K562 (cell line): ENCODE results near the gene TWSG1. TPM values are rescaled to one million over a fixed set of nuclear protein-coding genes. Genes with fewer than 3 reads are reported as not detected.

Source experiments
- ETV1 ChIP-seq: fragments of 450-650 bp; conservative IDR thresholded peaks from 2 replicates; pipeline ENCODE4 v1.6.1; 2016; ENCODE audit warnings: missing genetic modification characterization, control low read depth, low read depth, missing compliant biosample characterization
- FOSL1 ChIP-seq: fragments of 200-800 bp; sonication (Bioruptor generic); conservative IDR thresholded peaks from 2 replicates; pipeline ENCODE4 v1.6.1; 2016; ENCODE audit warnings: missing genetic modification characterization, missing compliant biosample characterization
- HDAC1 ChIP-seq, 2 experiments: fragments of 450-650 bp; IDR thresholded peaks; 2 replicates each; pipeline ENCODE4 v1.6.1; 2016 to 2017; ENCODE audit warnings: inconsistent platforms in 1 of 2, mild to moderate bottlenecking in 1 of 2, moderate library complexity in 1 of 2
- HDAC3 ChIP-seq: fragments of 450-650 bp; IDR thresholded peaks from 2 replicates; pipeline ENCODE4 v1.6.1; 2018; ENCODE audit warnings: borderline replicate concordance, mild to moderate bottlenecking, moderate library complexity; ENCODE audit not compliant: partially characterized antibody
- MAFG ChIP-seq: fragments of 450-650 bp; conservative IDR thresholded peaks from 2 replicates; pipeline ENCODE4 v1.6.1; 2016; ENCODE audit warnings: missing genetic modification characterization, missing compliant biosample characterization
- NR3C1 ChIP-seq: sonication (generic); formaldehyde crosslinking; IDR thresholded peaks from 2 replicates; pipeline ENCODE4 v1.8.1; 2022; ENCODE audit warnings: missing genetic modification reagents
- NRF1 ChIP-seq, 2 experiments: fragments of 450-650 bp; IDR thresholded peaks in 1 of 2; conservative IDR thresholded peaks in 1 of 2; 2 replicates each; pipeline ENCODE4 v1.6.1; 2014; ENCODE audit warnings: mild to moderate bottlenecking in 2 of 2
- NUFIP1 ChIP-seq: fragments of 450-650 bp; IDR thresholded peaks from 2 replicates; pipeline ENCODE4 v1.6.1; 2018; ENCODE audit not compliant: partially characterized antibody
- PHB2 ChIP-seq: fragments of 450-650 bp; IDR thresholded peaks from 2 replicates; pipeline ENCODE4 v1.6.1; 2017; ENCODE audit warnings: low read depth
- SMARCA4 ChIP-seq: fragments of 450-650 bp; IDR thresholded peaks from 2 replicates; pipeline ENCODE4 v1.6.1; 2016
- SRSF1 ChIP-seq: fragments of 200-400 bp; formaldehyde crosslinking; IDR thresholded peaks from 2 replicates; pipeline ENCODE4 v1.6.1; 2017; ENCODE audit warnings: mild to moderate bottlenecking, low read depth, low read length, moderate library complexity
- TFAM ChIP-seq: fragments of 250-450 bp; sonication (Bioruptor Pico); conservative IDR thresholded peaks from 2 replicates; pipeline ENCODE4 v1.5.0; 2021; ENCODE audit warnings: mild to moderate bottlenecking, moderate library complexity
- ZC3H8 ChIP-seq: fragments of 450-650 bp; IDR thresholded peaks from 2 replicates; pipeline ENCODE4 v1.6.1; 2017
- ZNF282 ChIP-seq: sonication (generic); formaldehyde crosslinking; IDR thresholded peaks from 2 replicates; pipeline ENCODE4 v1.8.1; 2023; ENCODE audit warnings: missing genetic modification reagents
- polyA plus RNA-seq, 8 experiments: library from polyadenylated mRNA; depleted of rRNA in 4 of 8; stranded (reverse) in 5 of 8; unstranded in 3 of 8; fragments of >200 nt; fragmentation: Nextera tagmentation in 2 of 8; fragmentation: Illumina TruSeq in 1 of 8; extraction: Ambion mirVana in 2 of 8; extraction: Trizol in 1 of 8; gene quantifications; 2 replicates each; pipeline versions ENCODE4 v1.2.1 to v1.2.3, GENCODE V29; 2011 to 2014; ENCODE audit warnings: inconsistent platforms in 1 of 8, missing spikeins in 1 of 8
- total RNA-seq, 7 experiments: library from RNA; depleted of rRNA in 6 of 7; stranded (reverse); fragments of >200 nt in 6 of 7; fragmentation: Illumina TruSeq in 2 of 7; extraction: Trizol in 2 of 7; gene quantifications; 2 replicates each; pipeline versions ENCODE4 v1.2.1 to v1.2.3, GENCODE V29; 2011 to 2021; ENCODE audit warnings: low replicate concordance in 1 of 7
- TF ChIP-seq, protein P1 (sequence below), 2 experiments: fragments of 450-650 bp; formaldehyde crosslinking in 1 of 2; IDR thresholded peaks; 2 replicates each; pipeline versions ENCODE4 v1.4.0 to v1.6.1; 2014 to 2020; ENCODE audit warnings: mild to moderate bottlenecking in 2 of 2, borderline replicate concordance in 1 of 2, low read depth in 1 of 2
- TF ChIP-seq, protein P2 (sequence below): IDR thresholded peaks from 3 replicates; pipeline ENCODE4 v1.6.1; 2011; ENCODE audit warnings: borderline replicate concordance, mild to moderate bottlenecking, moderate library complexity; ENCODE audit not compliant: insufficient read length; ENCODE audit errors: extremely low read depth
- TF ChIP-seq, protein P3 (sequence below): fragments of 250-450 bp; sonication (Bioruptor Pico); IDR thresholded peaks from 2 replicates; pipeline ENCODE4 v1.8.0; 2022; ENCODE audit warnings: inconsistent platforms

TWSG1 gene
- total and polyA plus RNA-seq, 9 of the 15 experiments (the other 6 are each of a cell fraction or from before 2014, with no cell fraction given): 10.4 to 37.2 (median 25.1) TPM

DNA sequence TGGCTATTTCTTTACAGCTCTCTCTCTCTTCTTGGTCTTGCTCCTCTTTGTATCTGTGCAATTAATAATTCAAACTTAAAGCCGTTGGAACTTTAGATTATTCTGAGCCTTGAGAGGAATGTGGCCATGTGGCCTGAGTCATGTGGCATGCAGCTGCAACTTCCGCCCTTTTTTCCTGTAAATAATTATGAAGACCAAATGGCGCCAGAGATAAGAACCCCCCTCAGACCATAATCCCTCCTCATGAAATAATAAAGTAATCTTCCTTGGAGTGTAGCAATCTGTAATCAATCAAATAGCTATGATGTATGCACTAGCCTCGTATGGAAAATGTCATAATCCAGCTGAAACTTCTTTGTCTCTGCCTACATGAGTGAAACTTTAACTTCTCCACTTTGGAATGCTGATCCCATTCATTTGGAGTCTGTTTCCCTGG lies 13.5 kb upstream of the TWSG1 start (continued):
- TF ChIP-seq, protein P1, sequence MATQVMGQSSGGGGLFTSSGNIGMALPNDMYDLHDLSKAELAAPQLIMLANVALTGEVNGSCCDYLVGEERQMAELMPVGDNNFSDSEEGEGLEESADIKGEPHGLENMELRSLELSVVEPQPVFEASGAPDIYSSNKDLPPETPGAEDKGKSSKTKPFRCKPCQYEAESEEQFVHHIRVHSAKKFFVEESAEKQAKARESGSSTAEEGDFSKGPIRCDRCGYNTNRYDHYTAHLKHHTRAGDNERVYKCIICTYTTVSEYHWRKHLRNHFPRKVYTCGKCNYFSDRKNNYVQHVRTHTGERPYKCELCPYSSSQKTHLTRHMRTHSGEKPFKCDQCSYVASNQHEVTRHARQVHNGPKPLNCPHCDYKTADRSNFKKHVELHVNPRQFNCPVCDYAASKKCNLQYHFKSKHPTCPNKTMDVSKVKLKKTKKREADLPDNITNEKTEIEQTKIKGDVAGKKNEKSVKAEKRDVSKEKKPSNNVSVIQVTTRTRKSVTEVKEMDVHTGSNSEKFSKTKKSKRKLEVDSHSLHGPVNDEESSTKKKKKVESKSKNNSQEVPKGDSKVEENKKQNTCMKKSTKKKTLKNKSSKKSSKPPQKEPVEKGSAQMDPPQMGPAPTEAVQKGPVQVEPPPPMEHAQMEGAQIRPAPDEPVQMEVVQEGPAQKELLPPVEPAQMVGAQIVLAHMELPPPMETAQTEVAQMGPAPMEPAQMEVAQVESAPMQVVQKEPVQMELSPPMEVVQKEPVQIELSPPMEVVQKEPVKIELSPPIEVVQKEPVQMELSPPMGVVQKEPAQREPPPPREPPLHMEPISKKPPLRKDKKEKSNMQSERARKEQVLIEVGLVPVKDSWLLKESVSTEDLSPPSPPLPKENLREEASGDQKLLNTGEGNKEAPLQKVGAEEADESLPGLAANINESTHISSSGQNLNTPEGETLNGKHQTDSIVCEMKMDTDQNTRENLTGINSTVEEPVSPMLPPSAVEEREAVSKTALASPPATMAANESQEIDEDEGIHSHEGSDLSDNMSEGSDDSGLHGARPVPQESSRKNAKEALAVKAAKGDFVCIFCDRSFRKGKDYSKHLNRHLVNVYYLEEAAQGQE (IDR thresholded peaks at IDR 0.05; ENCODE audit: borderline replicate concordance): no peak
- TF ChIP-seq, protein P1 (CRISPR knock-in tag; IDR thresholded peaks at IDR 0.05; ENCODE audit: low read depth): no peak
- TF ChIP-seq PHB2 (no peak), SMARCA4 (no peak), HDAC3 (no peak), TFAM (CRISPR knock-in tag) (no peak), ZC3H8 (no peak), ETV1 (tag) (peak; percentile 72), SRSF1 (no peak), HDAC1 (IDR thresholded peaks at IDR 0.05) (no peak), NUFIP1 (no peak), FOSL1 (tag) (peak; percentile 71), MAFG (tag) (no peak), NR3C1 (CRISPR knock-in tag) (peak; percentile 44; the same call in 1 of the 2 replicates), NRF1 (conservative IDR thresholded peaks at IDR 0.05 in 1 of 2, IDR thresholded peaks at IDR 0.05 in 1 of 2) (no peak), ZNF282 (CRISPR knock-in tag) (no peak)
- TF ChIP-seq, protein P2, sequence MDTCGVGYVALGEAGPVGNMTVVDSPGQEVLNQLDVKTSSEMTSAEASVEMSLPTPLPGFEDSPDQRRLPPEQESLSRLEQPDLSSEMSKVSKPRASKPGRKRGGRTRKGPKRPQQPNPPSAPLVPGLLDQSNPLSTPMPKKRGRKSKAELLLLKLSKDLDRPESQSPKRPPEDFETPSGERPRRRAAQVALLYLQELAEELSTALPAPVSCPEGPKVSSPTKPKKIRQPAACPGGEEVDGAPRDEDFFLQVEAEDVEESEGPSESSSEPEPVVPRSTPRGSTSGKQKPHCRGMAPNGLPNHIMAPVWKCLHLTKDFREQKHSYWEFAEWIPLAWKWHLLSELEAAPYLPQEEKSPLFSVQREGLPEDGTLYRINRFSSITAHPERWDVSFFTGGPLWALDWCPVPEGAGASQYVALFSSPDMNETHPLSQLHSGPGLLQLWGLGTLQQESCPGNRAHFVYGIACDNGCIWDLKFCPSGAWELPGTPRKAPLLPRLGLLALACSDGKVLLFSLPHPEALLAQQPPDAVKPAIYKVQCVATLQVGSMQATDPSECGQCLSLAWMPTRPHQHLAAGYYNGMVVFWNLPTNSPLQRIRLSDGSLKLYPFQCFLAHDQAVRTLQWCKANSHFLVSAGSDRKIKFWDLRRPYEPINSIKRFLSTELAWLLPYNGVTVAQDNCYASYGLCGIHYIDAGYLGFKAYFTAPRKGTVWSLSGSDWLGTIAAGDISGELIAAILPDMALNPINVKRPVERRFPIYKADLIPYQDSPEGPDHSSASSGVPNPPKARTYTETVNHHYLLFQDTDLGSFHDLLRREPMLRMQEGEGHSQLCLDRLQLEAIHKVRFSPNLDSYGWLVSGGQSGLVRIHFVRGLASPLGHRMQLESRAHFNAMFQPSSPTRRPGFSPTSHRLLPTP: no peak
- TF ChIP-seq, protein P3, sequence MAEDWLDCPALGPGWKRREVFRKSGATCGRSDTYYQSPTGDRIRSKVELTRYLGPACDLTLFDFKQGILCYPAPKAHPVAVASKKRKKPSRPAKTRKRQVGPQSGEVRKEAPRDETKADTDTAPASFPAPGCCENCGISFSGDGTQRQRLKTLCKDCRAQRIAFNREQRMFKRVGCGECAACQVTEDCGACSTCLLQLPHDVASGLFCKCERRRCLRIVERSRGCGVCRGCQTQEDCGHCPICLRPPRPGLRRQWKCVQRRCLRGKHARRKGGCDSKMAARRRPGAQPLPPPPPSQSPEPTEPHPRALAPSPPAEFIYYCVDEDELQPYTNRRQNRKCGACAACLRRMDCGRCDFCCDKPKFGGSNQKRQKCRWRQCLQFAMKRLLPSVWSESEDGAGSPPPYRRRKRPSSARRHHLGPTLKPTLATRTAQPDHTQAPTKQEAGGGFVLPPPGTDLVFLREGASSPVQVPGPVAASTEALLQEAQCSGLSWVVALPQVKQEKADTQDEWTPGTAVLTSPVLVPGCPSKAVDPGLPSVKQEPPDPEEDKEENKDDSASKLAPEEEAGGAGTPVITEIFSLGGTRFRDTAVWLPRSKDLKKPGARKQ: peak; percentile 21; the same call in 1 of the 2 replicates
